Effector memory CD8-positive, alpha-beta T cell (primary cell): ENCODE data around the gene BTBD19.
"Not testable (repeated sequence)": the region's sequence is repeated elsewhere in the genome, so short reads cannot be mapped to it uniquely, and the experiment has no call there.

Experiments used
- ATAC-seq: fragments of 150-1000 bp; cut with Tn5 transposase; replicated peaks from 2 replicates; pipeline ENCODE4 v1.10.0; 2021; ENCODE audit warnings: mild to moderate bottlenecking, moderate library complexity
- DNase-seq, 3 experiments: peaks; one replicate each; pipeline ENCODE4 v3.0.0; 2021
- H3K27ac Mint-ChIP-seq, 2 donors: one replicate each; pipeline ENCODE4 v1.8.0; 2022; ENCODE audit warnings: mild to moderate bottlenecking in 2 of 2, mixed read lengths in 2 of 2, moderate library complexity in 2 of 2
- H3K27me3 Mint-ChIP-seq, 2 donors: one replicate each; pipeline ENCODE4 v1.8.0; 2022; ENCODE audit warnings: mixed read lengths in 2 of 2
- H3K36me3 Mint-ChIP-seq: one replicate; pipeline ENCODE4 v1.8.0; 2022; ENCODE audit warnings: mild to moderate bottlenecking, moderate library complexity, mixed read lengths; ENCODE audit not compliant: insufficient read depth
- H3K4me1 Mint-ChIP-seq, 2 donors: one replicate each; pipeline ENCODE4 v1.8.0; 2022; ENCODE audit warnings: low read depth in 2 of 2, mixed read lengths in 2 of 2
- H3K4me3 Mint-ChIP-seq, 2 donors: one replicate each; pipeline ENCODE4 v1.8.0; 2022; ENCODE audit warnings: mild to moderate bottlenecking in 2 of 2, mixed read lengths in 2 of 2, moderate library complexity in 2 of 2
- H3K9me3 Mint-ChIP-seq, 2 donors: one replicate each; pipeline ENCODE4 v1.8.0; 2022; ENCODE audit warnings: mixed read lengths in 2 of 2
- total RNA-seq, 9 experiments: gene quantifications; one replicate each; lab custom pipeline; 2026; lab: John Stamatoyannopoulos, UW

Gene BTBD19
- total RNA-seq, result 17.2 to 133 (median 27.3) reads per million in 9 experiments

DNA sequence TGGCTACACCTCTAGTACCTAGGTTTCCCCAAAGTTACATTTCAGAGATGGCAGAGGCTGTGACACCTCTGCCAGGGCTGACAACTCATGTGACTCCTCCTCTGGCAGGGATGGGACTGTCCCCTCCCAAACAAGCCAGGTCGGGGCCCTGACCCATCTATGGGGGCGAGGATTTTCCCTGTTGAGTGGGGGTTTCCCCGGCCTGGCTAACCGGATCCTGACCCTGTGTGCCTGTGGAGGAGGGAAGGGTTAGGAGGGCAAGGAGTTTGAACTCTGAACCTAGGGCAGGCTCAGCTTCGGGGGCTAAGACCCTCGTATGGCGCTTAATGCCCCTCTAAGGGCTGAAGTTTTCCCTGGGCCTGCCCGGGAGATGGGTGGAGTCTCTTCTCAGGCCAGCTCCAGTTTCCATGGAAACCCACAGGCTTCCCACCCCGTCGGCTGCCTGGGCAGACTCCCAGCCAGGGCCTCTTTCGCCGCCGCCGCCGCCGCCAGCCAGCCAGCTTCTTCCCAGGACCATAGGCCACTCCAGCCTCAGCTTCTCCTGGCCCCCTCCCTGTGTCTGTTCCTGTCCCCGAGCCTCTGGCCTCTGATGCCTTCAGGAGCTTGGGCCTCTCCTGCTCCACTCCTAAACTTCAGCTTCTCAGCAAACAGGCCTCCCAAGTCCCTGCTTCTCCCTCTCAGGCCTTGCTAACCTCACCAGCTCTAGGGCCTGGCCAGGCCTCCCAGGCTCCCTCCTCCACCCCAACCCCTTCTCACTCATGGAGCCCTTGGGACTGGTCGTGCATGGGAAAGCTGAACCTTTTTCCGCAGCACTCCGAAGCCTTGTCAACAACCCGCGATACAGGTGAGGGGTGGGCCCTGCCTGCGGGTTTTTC is at the start of gene BTBD19:
TSS of gene BTBD19 (plus strand) at position 461 of the 875 bp plus-strand sequence. CDS start at position 759, 298 bp downstream.
- peaks cover 48 to 56% of the 10 kb centered on the region in 2 donors for H3K4me1 Mint-ChIP-seq
- peak within 1 kb of the TSS; percentile 72 to 76 for H3K4me3 Mint-ChIP-seq
- peak within 1 kb of the TSS; percentile 98 to 99 for H3K27ac Mint-ChIP-seq
- no peaks in the 10 kb centered on the region for H3K27me3 Mint-ChIP-seq
- DNase-seq, result peak; percentile 29 to 53 (median 45)
- ATAC-seq, result peak; percentile 26
- H3K36me3 Mint-ChIP-seq, result peaks cover 95% of the 10 kb centered on the region
- H3K9me3 Mint-ChIP-seq, result no peaks in the 10 kb centered on the region

GRCh38 chr1:44759077-44759476 is 49.2 kb upstream of the BTBD19 start:
- peaks cover 2% of the 10 kb centered on the region for H3K36me3 Mint-ChIP-seq
- no peaks in the 10 kb centered on the region for H3K9me3 Mint-ChIP-seq
- H3K4me3 Mint-ChIP-seq, result no peak overlapping the region

DNA sequence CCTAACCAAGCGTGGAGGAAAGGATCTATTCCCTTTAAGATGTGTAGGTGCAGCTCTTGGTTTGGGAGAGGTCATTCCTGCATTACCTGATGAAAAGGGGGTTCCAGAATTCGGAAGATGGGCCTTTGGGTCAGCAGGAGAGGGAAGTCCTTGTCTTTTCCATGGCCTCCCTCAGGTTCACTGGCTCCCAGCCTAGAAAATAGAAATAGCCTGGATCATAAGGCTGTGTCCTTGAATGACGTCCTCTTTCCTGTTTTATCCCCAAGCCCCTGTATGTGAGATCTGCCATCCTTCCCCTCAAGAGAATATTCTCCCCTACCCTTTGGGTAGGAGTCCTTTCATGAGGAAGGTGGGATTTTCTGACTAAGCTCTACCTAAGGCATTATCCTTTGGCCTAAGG is 47.4 kb upstream of the BTBD19 start:
- no peak for DNase-seq
- no peak overlapping the region for H3K27ac Mint-ChIP-seq
- ATAC-seq, result no peak

More at GRCh38 chr1:44759077-44759476, 49.2 kb upstream of the BTBD19 start:
- Mint-ChIP-seq H3K27me3 (no peaks in the 10 kb centered on the region), H3K27ac (no peak overlapping the region), H3K4me1 (peaks cover 0 to 4% of the 10 kb centered on the region in 2 donors)
- ATAC-seq (no peak), DNase-seq (no peak)

DNA sequence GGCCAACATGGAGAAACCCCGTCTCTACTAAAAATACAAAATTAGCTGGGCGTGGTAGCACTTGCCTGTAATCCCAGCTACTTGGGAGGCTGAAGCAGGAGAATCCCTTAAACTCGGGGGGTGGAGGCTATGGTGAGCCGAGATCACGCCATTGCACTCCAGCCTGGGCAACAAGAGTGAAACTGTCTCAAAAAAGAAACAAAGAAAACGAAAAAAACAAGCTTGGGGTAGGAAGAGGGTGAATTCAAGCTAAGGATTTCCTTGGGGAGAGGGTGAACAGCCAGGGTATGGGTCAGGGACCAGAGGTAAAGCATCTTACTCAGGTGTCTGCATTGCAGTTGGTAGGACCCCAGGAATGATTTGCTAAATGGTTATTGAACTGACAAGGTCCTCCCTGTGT is 41.9 kb upstream of the BTBD19 start:
- ATAC-seq, result not testable (repeated sequence)

More for the DNA sequence above, 47.4 kb upstream of the BTBD19 start:
- peaks cover 0 to 4% of the 10 kb centered on the region in 2 donors for H3K4me1 Mint-ChIP-seq
- no peaks in the 10 kb centered on the region for H3K27me3 Mint-ChIP-seq
- no peaks in the 10 kb centered on the region for H3K9me3 Mint-ChIP-seq
- no peak overlapping the region for H3K4me3 Mint-ChIP-seq
- H3K36me3 Mint-ChIP-seq, result peaks cover 2% of the 10 kb centered on the region

DNA sequence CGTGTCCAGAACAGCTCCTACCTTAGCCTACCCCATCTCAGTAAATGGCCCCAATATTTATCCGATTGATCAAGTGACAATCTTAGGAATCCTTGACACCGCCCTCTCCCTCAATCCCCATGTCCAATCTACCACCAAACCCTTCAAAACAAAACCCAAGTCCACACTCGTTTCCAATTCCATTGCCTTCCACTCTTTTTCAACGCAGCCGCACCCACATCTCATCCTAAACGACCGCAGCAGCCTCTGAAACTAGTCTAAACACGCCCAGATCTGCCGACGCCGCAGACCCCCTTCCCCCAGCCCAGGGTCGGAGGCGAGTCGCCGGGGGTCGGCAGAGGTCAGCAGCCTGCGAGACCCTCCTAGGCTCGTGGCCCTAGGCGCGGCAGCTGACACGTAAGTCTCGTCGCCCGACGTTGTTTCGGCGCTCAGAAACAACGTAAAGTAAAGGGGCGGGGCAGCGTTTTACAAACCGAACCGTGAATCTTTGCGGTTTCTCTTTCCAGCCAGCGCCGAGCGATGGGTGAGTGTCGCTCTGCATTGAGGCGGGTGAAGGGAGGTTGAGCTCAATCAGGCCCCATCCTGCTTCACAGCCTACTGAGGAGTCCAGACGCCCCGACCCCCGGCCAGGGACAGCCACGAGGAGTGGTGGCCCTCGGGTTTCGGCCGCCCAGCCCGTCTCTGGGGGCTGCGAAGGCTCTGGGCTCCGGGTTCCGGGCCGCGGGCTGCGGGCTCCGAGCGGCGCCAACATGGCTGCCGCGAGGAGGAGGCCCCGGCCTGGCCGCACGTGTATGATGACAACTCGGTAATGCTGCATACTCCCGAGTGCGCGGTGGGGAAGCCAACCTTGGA is 33.0 kb upstream of the BTBD19 start, which contains the start of gene RPS8:
TSS of gene RPS8 (plus strand) at position 463 of the 852 bp plus-strand sequence. CDS start at position 520, 57 bp downstream.
- Mint-ChIP-seq H3K9me3 (no peaks in the 10 kb centered on the region), H3K27ac (peak within 1 kb of the TSS; percentile 90 to 98), H3K4me1 (peaks cover 32% of the 10 kb centered on the region in 2 donors), H3K4me3 (peak within 1 kb of the TSS; percentile 83 to 90), H3K27me3 (no peaks in the 10 kb centered on the region), H3K36me3 (peaks cover 48% of the 10 kb centered on the region)
- ATAC-seq, result peak; percentile 81
- peak; percentile 80 to 85 (median 85) for DNase-seq

More for the DNA sequence above, 41.9 kb upstream of the BTBD19 start:
- not testable (repeated sequence) for H3K36me3 Mint-ChIP-seq, DNase-seq, H3K27me3 Mint-ChIP-seq, H3K4me1 Mint-ChIP-seq, H3K9me3 Mint-ChIP-seq, H3K4me3 Mint-ChIP-seq, H3K27ac Mint-ChIP-seq

DNA sequence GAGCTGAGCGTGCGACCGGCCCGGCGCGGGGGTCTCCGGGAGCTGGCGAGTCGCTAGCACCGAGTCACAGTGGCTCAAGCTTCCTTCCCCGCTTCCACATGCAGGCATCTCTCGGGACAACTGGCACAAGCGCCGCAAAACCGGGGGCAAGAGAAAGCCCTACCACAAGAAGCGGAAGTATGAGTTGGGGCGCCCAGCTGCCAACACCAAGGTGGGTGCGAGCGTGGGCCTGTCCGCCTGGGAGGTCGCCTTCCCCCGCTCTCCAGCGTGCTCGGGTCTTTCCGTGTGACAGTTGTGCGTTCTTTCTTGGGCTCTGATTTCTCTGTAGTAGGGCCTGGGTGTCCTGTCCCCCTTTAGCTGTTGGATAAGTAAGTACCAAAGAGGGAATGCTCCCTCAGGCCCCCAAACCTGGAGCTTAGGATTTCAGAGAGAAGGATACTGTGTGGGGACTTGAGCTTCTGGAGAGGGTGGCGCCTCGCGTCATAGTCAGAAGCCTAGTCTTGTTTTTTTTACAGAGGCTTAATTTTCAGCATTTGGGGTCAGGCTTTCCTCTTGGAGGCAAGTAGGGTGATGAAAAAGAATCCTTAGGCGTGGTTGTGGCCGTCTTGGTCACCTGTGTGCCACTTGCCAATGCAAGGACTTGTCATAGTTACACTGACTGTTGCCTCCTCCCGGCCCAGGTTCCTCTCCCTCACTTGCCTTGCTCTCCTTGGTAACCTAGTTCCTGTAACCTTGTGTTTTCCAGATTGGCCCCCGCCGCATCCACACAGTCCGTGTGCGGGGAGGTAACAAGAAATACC is 32.2 kb upstream of the BTBD19 start:
- H3K27ac Mint-ChIP-seq, result peak overlapping the region; percentile 90 to 98
- no peaks in the 10 kb centered on the region for H3K9me3 Mint-ChIP-seq
- peak; percentile 52 for ATAC-seq
- peaks cover 56% of the 10 kb centered on the region for H3K36me3 Mint-ChIP-seq
- H3K27me3 Mint-ChIP-seq, result no peaks in the 10 kb centered on the region
- H3K4me3 Mint-ChIP-seq, result peak overlapping the region; percentile 83 to 90
- H3K4me1 Mint-ChIP-seq, result peaks cover 32 to 33% of the 10 kb centered on the region in 2 donors
- DNase-seq, result peak; percentile 41 to 43 (median 42)

DNA sequence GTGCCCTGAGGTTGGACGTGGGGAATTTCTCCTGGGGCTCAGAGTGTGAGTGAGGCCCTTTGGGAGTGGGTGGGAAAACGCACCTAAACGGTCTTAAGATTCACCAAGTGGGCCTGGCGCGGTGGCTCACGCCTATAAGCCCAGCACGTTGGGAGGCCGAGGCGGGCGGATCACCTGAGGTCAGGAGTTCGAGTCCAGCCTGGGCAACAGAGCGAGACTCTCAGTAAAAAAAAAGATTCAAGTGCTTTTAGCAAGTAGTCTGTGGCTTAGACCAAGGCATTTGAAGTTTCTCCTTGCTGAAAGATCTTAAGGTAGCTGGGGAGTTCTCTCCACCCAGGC is 31.6 kb upstream of the BTBD19 start:
- peaks cover 32 to 34% of the 10 kb centered on the region in 2 donors for H3K4me1 Mint-ChIP-seq
- DNase-seq, result no peak
- peaks cover 62% of the 10 kb centered on the region for H3K36me3 Mint-ChIP-seq
- H3K27ac Mint-ChIP-seq, result peak overlapping the region; percentile 90 to 98
- H3K27me3 Mint-ChIP-seq, result no peaks in the 10 kb centered on the region
- peak overlapping the region; percentile 83 to 90 for H3K4me3 Mint-ChIP-seq
- H3K9me3 Mint-ChIP-seq, result no peaks in the 10 kb centered on the region
- ATAC-seq, result no peak

- ATAC-seq, result no peak
- Mint-ChIP-seq H3K4me1 (peaks cover 32 to 34% of the 10 kb centered on the region in 2 donors), H3K27ac (peak overlapping the region; percentile 90 to 98), H3K9me3 (no peaks in the 10 kb centered on the region), H3K4me3 (peak overlapping the region; percentile 83 to 90), H3K27me3 (no peaks in the 10 kb centered on the region), H3K36me3 (peaks cover 62% of the 10 kb centered on the region)
- DNase-seq, result no peak
Observed at GRCh38 chr1:44777547-44777946, 30.8 kb upstream of the BTBD19 start.

- Mint-ChIP-seq H3K27ac (peak overlapping the region; percentile 90 to 98), H3K4me1 (peaks cover 32 to 34% of the 10 kb centered on the region in 2 donors), H3K9me3 (no peaks in the 10 kb centered on the region), H3K27me3 (no peaks in the 10 kb centered on the region), H3K4me3 (peak overlapping the region; percentile 4 to 83), H3K36me3 (peaks cover 62% of the 10 kb centered on the region)
- DNase-seq, result no peak
- no peak for ATAC-seq
Observed at GRCh38 chr1:44777969-44778635, 30.2 kb upstream of the BTBD19 start.

DNA sequence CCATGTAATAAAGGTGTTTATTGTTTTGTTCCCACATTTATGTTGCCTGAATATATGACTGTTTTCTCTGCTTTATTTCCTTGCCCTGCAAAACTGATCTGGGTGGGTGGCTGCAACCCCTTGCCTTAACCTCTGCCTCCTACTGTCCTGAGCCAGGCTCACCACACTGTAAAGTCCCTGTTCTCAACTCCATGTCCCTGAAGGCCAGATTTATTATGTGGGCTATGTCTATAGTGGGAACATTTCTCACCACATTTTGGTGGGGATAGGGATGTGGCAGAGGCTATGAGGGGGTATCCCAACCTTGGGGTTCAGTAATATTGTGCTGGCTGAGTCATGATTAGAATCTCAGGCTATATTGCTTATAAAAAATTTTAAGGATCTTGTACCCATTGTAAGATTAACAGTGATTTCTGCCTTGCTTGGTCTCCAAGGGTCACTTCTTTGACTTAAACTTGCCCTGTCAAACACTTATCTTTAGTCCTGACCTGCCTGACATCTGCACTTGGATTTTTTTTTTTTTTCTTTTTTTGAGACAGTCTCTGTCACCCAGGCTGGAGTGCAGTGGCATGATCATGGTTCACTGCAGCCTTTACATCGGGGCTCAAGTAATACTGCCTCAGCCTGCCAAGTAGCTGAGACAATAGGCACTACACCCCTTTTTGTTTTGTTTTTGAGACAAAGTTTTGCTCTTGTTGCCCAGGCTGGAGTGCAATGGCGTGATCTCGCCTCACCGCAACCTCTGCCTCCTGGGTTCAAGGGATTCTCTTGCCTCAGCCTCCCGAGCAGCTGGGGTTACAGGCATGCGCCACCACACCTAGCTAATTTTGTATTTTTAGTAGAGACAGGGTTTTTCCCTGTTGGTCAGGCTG is 29.4 kb upstream of the BTBD19 start:
- H3K27me3 Mint-ChIP-seq, result no peaks in the 10 kb centered on the region
- H3K4me1 Mint-ChIP-seq, result peaks cover 36 to 40% of the 10 kb centered on the region in 2 donors
- no peak for ATAC-seq
- no peak for DNase-seq
- peak overlapping the region in 1 of 2 donors; percentile 4 for H3K4me3 Mint-ChIP-seq
- H3K27ac Mint-ChIP-seq, result peak overlapping the region; percentile 26 to 90
- H3K9me3 Mint-ChIP-seq, result no peaks in the 10 kb centered on the region
- H3K36me3 Mint-ChIP-seq, result peaks cover 62% of the 10 kb centered on the region

DNA sequence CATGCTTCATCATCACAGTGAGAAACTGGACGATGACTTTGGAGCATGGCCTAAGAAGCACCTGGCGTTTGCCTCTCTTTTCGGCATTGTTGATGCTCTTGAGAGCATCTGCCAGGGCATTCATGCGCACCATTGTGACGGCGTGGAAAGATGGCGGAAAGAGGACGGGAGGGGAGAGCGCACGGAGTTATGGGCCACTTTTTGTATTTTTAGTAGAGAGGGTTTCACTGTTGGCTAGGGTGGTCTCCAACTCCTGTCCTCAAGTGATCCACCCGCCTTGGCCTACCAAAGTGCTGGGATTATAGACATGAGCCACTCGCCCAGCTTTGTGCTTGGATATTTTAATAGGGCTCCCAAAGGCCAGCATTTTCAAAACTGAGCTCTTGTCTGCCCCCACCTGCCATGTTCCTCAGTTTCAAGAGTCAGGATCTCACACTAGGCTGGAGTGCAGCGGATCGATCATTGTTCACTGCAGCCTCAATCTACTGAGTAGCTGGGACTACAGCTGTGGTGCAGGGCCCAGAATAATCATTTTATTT is 27.7 kb upstream of the BTBD19 start:
- DNase-seq, result no peak
- peak overlapping the region in 1 of 2 donors; percentile 44 for H3K27ac Mint-ChIP-seq
- peaks cover 63% of the 10 kb centered on the region for H3K36me3 Mint-ChIP-seq
- H3K4me1 Mint-ChIP-seq, result peaks cover 41 to 43% of the 10 kb centered on the region in 2 donors
- H3K27me3 Mint-ChIP-seq, result no peaks in the 10 kb centered on the region
- ATAC-seq, result no peak
- H3K9me3 Mint-ChIP-seq, result no peaks in the 10 kb centered on the region
- H3K4me3 Mint-ChIP-seq, result no peak overlapping the region
